B cell (primary cell): ENCODE measurements around the gene ABR. TPM values are rescaled to one million over a fixed set of nuclear protein-coding genes. Genes with fewer than 3 reads are reported as not detected.

Experiments
- ATAC-seq: fragments of 200-7000 bp; cut with Tn5 transposase; one replicate; pipeline ENCODE4 v1.10.0; 2021; ENCODE audit warnings: low read depth, mild to moderate bottlenecking, moderate number of reproducible peaks, moderate library complexity
- CTCF ChIA-PET: fragments of 350-600 bp; sonication (Branson Sonifier 250); formaldehyde crosslinking; loops from one replicate; lab custom pipeline; 2021; ENCODE audit warnings: antibody characterized with exemption, inconsistent platforms; lab: Charles Lee
- POLR2A ChIA-PET: fragments of 350-600 bp; sonication (Branson Sonifier 250); formaldehyde crosslinking; loops from one replicate; lab custom pipeline; 2021; ENCODE audit warnings: antibody characterized with exemption; lab: Charles Lee
- DNase-seq: peaks from one replicate; pipeline ENCODE4 v3.0.0; 2013
- H2AFZ ChIP-seq: 2 replicates; pipeline ENCODE4 v1.6.1; 2012; ENCODE audit warnings: mild to moderate bottlenecking, low read depth, low read length; ENCODE audit not compliant: insufficient read depth, poor library complexity, severe bottlenecking
- H3K27ac ChIP-seq, 2 donors: 1 replicate in 1 of 2; 2 replicates in 1 of 2; pipeline ENCODE4 v1.5.1; 2012 to 2013; ENCODE audit warnings: low read length in 2 of 2, mild to moderate bottlenecking in 2 of 2, moderate library complexity in 1 of 2
- H3K27me3 ChIP-seq, 4 experiments: fragments of 200-600 bp in 1 of 4; sonication (generic) in 1 of 4; replicated peaks in 1 of 4; 1 replicate in 2 of 4; 2 replicates in 2 of 4; pipeline versions ENCODE4 v1.6.1 to v1.7.0; 2013 to 2016; ENCODE audit warnings: low read length in 3 of 4, mild to moderate bottlenecking in 2 of 4, mixed read lengths in 1 of 4, moderate library complexity in 1 of 4; ENCODE audit not compliant: insufficient read depth in 4 of 4, control insufficient read depth in 3 of 4; ENCODE audit errors: control extremely low read depth in 1 of 4
- H3K36me3 ChIP-seq, 2 experiments: replicated peaks in 1 of 2; 1 replicate in 1 of 2; 2 replicates in 1 of 2; pipeline versions ENCODE4 v1.6.1 to v1.7.1; 2013; ENCODE audit warnings: low read length in 1 of 2; ENCODE audit not compliant: insufficient read depth in 2 of 2, control insufficient read depth in 1 of 2; ENCODE audit errors: control extremely low read depth in 1 of 2, extremely low read depth in 1 of 2
- H3K4me1 ChIP-seq, 2 donors: fragments of 200-600 bp in 1 of 2; sonication (generic) in 1 of 2; 1 replicate in 1 of 2; 2 replicates in 1 of 2; pipeline versions ENCODE4 v1.5.1 to v1.6.1; 2013 to 2017; ENCODE audit warnings: low read length in 2 of 2; ENCODE audit not compliant: control insufficient read depth in 2 of 2, insufficient read depth in 2 of 2
- H3K4me2 ChIP-seq: replicated peaks from 2 replicates; pipeline ENCODE3; 2012; ENCODE audit warnings: mild to moderate bottlenecking, low read depth, low read length; ENCODE audit not compliant: poor library complexity, severe bottlenecking
- H3K4me3 ChIP-seq, 5 experiments: fragments of 200-600 bp in 1 of 5; sonication (generic) in 1 of 5; 1 replicate in 3 of 5; 2 replicates in 2 of 5; pipeline versions ENCODE4 v1.5.1 to v1.7.0; 2011 to 2016; ENCODE audit warnings: low read length in 4 of 5, mild to moderate bottlenecking in 4 of 5, low read depth in 2 of 5, control low read depth in 1 of 5, moderate library complexity in 1 of 5; ENCODE audit not compliant: insufficient read depth in 1 of 5; ENCODE audit errors: control extremely low read depth in 1 of 5, extremely low read depth in 1 of 5
- H3K79me2 ChIP-seq: fragments of 200-600 bp; sonication (generic); one replicate; pipeline ENCODE4 v1.6.0; 2016; ENCODE audit warnings: low read length; ENCODE audit not compliant: control insufficient read depth, insufficient read depth
- H3K9ac ChIP-seq: fragments of 200-600 bp; sonication (generic); 2 replicates; pipeline ENCODE4 v1.6.1; 2017; ENCODE audit warnings: mild to moderate bottlenecking, low read length, moderate library complexity
- H3K9me3 ChIP-seq, 3 donors: one replicate each; pipeline versions ENCODE4 v1.6.1 to v1.7.1; 2013; ENCODE audit warnings: low read length in 2 of 3; ENCODE audit not compliant: control insufficient read depth in 2 of 3, insufficient read depth in 1 of 3; ENCODE audit errors: control extremely low read depth in 1 of 3
- H4K20me1 ChIP-seq: 2 replicates; pipeline ENCODE4 v1.6.0; 2012; ENCODE audit warnings: mild to moderate bottlenecking, low read length; ENCODE audit not compliant: insufficient read depth, control insufficient read depth, poor library complexity, severe bottlenecking
- H3K27ac Mint-ChIP-seq: one replicate; pipeline ENCODE4 v1.8.0; 2021; ENCODE audit warnings: mixed read lengths
- H3K27me3 Mint-ChIP-seq: one replicate; pipeline ENCODE4 v1.8.0; 2021; ENCODE audit warnings: mixed read lengths
- H3K4me1 Mint-ChIP-seq: one replicate; pipeline ENCODE4 v1.8.0; 2021; ENCODE audit warnings: mixed read lengths
- H3K4me3 Mint-ChIP-seq: one replicate; pipeline ENCODE4 v1.8.0; 2021; ENCODE audit warnings: mixed read lengths
- H3K9me3 Mint-ChIP-seq: one replicate; pipeline ENCODE4 v1.8.0; 2022; ENCODE audit warnings: mixed read lengths; ENCODE audit not compliant: insufficient read depth
- CTCF ChIP-seq: fragments of 200-600 bp; IDR thresholded peaks from one replicate; pipeline ENCODE4 v1.8.0; 2022; ENCODE audit warnings: antibody characterized with exemption, mild to moderate bottlenecking
- EZH2 ChIP-seq: IDR thresholded peaks from 2 replicates; pipeline ENCODE4 v1.6.1; 2012; ENCODE audit warnings: borderline replicate concordance, low read depth, mild to moderate bottlenecking, moderate library complexity, low read length; ENCODE audit not compliant: insufficient read depth, poor library complexity, severe bottlenecking
- WGBS: methylation state at CpG from one replicate; pipeline ENCODE4 v1.1.5; 2013; ENCODE audit warnings: missing lambda C conversion rate; ENCODE audit not compliant: insufficient coverage; 5-methylcytosine and 5-hydroxymethylcytosine counted together
- intact Hi-C: fragments of 100-400 bp; cut with micrococcal nuclease; formaldehyde crosslinking; loops from one replicate; pipeline ENCODE4 v1.10.0; 2022
- polyA plus RNA-seq: library from polyadenylated mRNA; depleted of rRNA; stranded (reverse); fragments of >200 nt; gene quantifications from 2 replicates; pipeline ENCODE4 v1.2.3, GENCODE V29; 2012
- total RNA-seq, 2 donors: library from RNA; stranded (reverse); fragments of 120-200 nt in 1 of 2; gene quantifications; 1 replicate in 1 of 2; 2 replicates in 1 of 2; pipeline versions ENCODE4 v1.2.3 to v1.2.4, GENCODE V29; 2013 to 2022

Gene ABR
- total and polyA plus RNA-seq, 2 donors (not counting 1 experiment from before 2014, with no cell fraction given), result 79.8 to 262 TPM

- Mint-ChIP-seq H3K9me3 (no peaks in the 10 kb centered on the region), H3K27ac (no peak overlapping the region), H3K27me3 (no peaks in the 10 kb centered on the region), H3K4me3 (no peak overlapping the region), H3K4me1 (no peaks in the 10 kb centered on the region)
- intact Hi-C loops, result no loop called here
- CTCF ChIA-PET, result no interaction called here
- H3K4me2 ChIP-seq, result no peak overlapping the region
- POLR2A ChIA-PET, result no interaction called here
- DNase-seq, result no peak
- TF ChIP-seq CTCF (no peak), EZH2 (no peak)
- H2AFZ ChIP-seq, result no peak overlapping the region
- peaks cover 1 to 3% of the 10 kb centered on the region in 2 experiments for H3K36me3 ChIP-seq
- H4K20me1 ChIP-seq, result peaks cover 53% of the 10 kb centered on the region
- H3K79me2 ChIP-seq, result peaks cover 8% of the 10 kb centered on the region
- H3K4me3 ChIP-seq, result no peak overlapping the region
- ATAC-seq, result no peak
- no peaks in the 10 kb centered on the region for H3K4me1 ChIP-seq
- no peak overlapping the region for H3K9ac ChIP-seq
- 90% methylated on average over 30 of the region's 32 CpGs for WGBS
- H3K9me3 ChIP-seq, result no peaks in the 10 kb centered on the region
- H3K27ac ChIP-seq, result no peak overlapping the region
- H3K27me3 ChIP-seq, result no peaks in the 10 kb centered on the region
Measured at GRCh38 chr17:1022278-1023024, 157.3 kb downstream of the ABR start.

- Mint-ChIP-seq H3K4me1 (no peaks in the 10 kb centered on the region), H3K27me3 (no peaks in the 10 kb centered on the region), H3K9me3 (no peaks in the 10 kb centered on the region), H3K27ac (no peak overlapping the region), H3K4me3 (no peak overlapping the region)
- Histone ChIP-seq H3K9ac (no peak overlapping the region), H3K4me1 (no peaks in the 10 kb centered on the region), H4K20me1 (peaks cover 49% of the 10 kb centered on the region), H3K27ac (no peak overlapping the region), H3K9me3 (no peaks in the 10 kb centered on the region), H3K4me3 (no peak overlapping the region), H3K79me2 (peaks cover 8% of the 10 kb centered on the region), H3K4me2 (no peak overlapping the region), H3K36me3 (peaks cover 1 to 3% of the 10 kb centered on the region in 2 experiments), H3K27me3 (no peaks in the 10 kb centered on the region), H2AFZ (no peak overlapping the region)
- TF ChIP-seq CTCF (no peak), EZH2 (no peak)
- intact Hi-C loops, result no loop called here
- DNase-seq (no peak), ATAC-seq (no peak)
- CTCF ChIA-PET, result no interaction called here
- POLR2A ChIA-PET, result interaction anchor here (0.6 kb wide), 1 partner anchor 560 kb away, joined by 3 read pairs; no protein-coding TSS in a partner anchor
- 96% methylated on average over 16 of the region's 17 CpGs for WGBS
Measured at GRCh38 chr17:1021147-1021546, 158.6 kb downstream of the ABR start.
